Activated CD4-positive, alpha-beta T cell treated with anti-CD3 and anti-CD28 coated beads, Interleukin-10, Interleukin-2, amounts not matched to agents 100 ng/mL and 50 ng/mL, durations not matched to agents 16 hours and 8 hours (primary cell): ENCODE measurements around the gene RAPGEF1.

Experiments
- DNase-seq: peaks from one replicate; pipeline ENCODE4 v3.0.0-alpha.2; 2020

The RAPGEF1 gene

DNA sequence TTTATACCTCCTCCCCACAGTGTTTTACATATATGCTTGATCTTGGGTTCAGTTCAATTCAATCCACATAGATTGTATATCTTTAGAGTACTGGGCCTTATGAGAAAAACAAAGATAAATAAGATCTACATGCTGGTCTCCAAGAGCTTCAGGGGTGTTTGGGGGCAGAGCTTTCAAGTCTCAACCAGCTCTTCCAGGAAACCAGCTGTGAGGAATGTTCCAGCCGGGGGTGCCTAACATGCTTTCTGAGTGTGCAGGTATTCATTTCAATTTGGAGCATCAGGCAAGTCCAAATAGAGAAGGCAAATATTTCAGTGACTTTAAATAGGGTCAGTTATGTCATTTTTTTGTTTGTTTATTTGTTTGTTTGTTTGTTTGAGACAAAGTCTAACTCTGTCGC lies 5.7 kb upstream of the RAPGEF1 start:
- no peak for DNase-seq

DNA sequence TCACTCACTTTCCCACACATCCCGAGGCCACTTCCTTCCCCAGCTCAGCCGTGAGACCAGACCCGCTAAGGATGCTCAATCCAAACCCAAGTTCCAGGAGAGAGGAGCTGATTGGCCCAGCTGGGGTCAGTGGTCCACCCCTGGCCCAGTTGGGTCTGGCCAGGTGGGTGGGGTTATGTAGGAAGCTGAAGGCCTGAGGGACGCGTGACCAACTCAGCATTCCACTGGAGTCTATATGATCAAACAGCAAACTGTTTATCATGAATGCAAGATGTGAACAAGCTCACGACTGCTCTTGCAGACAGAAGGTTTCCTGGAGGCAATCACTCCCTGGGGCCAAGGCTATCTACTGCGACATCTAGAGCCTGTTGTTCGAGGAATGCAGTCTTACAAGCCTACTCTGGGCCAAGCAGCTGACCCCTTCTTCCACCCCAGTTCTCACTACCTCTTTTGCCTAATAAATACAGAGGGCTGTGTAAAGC lies 4.9 kb upstream of the RAPGEF1 start:
- DNase-seq: no peak

DNA sequence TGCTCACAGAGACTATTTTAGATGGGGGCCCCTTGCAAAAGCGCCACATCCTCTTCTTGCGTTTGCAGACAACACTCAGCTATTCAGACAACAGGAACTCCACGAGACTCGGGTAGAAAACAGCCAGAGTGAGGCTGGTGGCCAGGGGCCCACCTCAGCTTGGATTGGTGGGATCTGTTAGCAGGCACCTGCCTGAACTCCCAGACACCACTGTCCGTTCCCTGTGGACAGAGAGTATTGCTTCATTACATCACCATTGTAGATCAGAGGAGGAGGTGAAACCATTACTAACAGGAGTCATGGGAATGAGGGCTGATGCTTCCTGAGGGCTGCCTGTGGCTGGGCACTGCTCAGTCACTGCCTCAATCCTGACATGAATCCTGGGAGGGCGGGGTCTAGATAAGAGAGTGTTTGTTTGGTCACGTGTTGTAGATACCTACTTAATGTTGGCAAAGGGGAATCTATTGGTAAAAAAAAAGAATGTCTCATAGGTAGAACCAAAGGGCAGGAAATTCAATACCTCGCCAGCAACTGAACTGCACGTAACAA lies 4.4 kb upstream of the RAPGEF1 start:
- DNase-seq: no peak

DNA sequence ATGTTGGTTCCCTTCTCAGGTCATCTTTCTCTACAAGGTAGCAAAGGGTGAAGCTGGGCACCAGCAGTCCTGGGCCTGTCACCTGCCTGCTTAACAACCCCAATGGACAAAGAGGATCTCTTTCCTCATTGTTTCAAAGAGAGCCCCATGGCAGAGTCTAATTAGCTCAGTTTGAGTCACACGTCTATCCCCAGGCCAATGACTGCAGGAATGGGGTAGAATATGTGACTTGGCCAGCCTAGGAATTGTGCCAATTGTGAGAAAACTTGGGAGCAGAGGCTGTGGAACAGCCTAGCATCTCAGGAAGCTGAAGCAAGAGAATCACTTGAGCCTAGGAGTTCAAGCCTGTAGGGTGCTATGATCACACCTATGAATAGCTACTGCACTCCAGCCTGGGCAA lies 3.6 kb upstream of the RAPGEF1 start:
- DNase-seq: no peak

DNA sequence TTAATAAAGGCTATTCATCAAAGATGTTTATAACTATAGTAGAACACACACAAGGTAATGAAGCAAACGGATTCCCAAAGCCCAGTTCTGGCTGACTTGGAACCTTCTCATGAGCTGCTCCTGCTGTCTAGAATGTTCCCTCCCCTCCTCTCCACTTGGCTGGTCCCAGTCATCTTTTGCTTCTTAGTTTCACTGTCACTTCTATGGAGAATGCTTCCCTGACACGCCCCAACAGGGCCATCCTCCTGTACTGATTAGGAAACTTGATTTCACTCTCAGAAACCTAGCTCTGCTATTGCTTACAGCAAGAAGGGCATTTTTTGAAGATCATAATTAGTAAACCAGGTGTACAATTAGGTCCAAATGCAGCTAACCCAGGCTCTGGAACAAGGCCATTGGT lies 3.2 kb upstream of the RAPGEF1 start:
- DNase-seq: no peak

DNA sequence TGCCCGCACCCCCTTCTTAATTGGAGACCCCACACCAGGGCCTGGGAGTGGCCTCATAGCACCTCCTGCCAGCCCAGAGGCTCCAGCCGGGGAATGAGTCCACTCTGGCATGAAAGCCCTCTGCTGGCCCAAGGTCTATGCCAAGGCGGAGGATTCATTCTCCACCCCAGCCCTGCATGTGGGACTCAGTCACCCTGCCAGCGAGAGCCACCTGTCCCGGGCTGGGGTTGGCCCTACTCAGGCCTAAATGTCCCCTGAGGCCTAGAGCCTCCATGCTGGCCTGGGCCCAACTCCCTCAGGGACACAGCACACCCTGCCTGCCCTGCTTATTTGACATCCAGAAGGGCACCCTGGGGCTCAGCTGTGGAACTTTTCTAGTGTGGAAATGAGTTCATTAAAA lies 1.0 kb upstream of the RAPGEF1 start:
- DNase-seq: no peak

DNA sequence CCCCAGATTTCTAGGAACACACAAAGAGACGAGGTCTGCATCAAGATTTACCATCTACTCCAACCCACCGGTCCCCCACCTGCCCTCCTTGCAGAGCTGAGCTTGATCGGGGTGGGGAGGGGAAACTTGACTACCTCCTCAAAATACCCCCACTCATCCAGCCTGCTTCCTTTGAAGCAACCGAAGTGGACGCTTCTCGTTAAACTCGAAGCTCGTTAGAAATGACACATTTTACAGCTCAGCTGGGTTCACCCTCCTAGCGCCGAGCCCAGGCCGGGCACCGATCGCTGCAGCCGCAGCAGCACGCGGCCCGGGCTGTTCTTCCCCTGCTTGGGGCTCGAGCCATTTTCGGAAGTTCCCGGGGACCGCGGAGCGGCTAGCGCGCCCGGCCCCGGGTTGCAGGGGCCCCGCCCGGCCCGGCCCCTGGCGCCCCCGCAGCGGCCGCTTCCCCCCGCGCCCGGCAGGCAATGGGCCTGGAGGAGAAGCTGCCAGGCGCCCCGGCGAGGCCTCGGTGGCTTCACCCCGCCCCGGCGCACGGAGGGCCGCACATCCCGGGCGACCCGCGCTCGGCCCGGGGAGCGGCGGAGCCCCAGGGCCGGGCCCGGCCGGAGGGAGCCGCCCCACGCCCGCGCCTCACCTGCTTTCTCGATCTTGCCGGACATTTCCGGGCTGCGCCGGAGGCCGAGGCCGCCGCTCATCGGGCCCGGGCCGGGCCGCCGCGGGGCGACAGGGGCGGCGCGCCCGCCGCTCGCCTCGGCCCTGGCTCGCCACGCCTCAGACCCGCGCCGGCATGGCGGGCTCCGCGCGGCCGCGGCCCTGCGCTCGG lies 530 bp downstream of the RAPGEF1 start:
- DNase-seq: peak; percentile 49

DNA sequence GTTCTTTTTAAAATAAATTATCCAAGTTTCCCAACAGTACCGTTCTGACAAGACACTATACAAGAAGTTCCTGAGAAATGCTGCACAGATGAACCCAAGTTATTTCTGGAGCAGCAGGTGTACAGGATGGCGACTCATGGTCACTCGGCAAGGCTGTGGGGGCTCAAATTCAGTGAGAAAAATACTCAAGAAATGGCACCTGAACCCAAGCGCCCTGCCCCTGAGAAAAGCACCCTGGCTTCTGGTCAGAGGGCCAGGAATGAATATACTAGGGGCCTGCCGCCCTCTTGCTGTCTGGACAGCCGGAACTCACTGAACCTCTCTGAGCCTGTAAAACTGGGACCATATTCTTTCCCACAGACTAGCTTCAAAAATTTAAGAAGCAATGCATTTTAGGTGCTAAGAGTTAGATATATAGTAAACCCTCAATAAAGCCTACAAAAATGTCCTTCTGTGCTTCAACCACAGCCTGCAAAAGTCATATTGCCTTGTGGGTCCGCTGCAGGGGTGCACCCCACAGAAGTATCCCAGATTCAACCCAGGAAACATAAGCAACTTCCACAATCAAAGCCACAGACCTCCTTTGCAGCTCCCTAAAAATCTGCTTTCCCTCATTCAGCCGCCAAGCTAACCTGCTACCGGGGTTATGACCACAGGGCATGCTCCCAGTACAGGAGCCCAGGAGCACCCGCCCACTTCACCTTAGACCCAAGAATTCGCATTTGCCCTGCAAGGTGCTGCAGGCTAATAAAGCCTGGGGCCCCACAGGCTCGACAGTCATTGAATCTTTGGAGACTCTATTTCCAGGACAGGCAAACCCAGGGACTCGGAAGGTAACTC lies 1.4 kb downstream of the RAPGEF1 start:
- peak; percentile 54 for DNase-seq

DNA sequence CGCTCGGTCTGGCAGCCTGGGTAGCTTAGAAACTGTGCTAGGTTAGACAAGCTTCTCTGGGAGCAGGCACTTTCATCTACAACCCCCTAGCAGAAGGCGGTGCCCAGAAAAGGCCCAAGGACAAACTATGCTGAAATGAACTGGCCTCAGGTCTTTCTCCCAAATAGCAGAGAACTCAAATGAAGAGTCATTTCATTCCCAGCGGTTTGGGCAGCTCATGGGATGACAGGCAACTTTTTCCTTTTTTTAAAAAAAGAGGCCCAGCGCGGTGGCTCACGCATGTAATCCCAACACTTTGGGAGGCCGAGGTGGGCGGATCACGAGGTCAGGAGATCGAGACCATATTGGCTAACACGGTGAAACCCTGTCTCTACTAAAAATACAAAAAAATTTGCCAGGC lies 2.5 kb downstream of the RAPGEF1 start:
- no peak for DNase-seq

DNA sequence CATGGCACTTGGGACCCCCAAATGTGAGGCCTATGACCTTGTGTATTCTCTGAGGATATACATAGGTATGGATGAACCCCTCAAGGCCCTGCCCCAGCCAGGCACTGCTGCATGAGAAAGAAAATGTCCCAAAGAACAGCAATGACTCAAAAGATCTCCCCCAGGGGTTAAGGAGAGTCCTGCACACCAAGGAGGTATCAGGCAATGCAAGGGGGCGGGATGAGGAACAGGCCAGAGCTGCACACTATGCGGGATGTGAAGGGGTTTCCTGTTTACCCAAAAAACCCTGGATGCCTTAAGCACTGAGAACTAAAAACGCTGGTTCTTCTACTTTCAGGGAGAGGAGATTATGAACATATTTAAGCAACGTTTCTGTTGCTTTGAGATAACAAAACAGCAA lies 3.4 kb downstream of the RAPGEF1 start:
- DNase-seq: peak; percentile 56

DNA sequence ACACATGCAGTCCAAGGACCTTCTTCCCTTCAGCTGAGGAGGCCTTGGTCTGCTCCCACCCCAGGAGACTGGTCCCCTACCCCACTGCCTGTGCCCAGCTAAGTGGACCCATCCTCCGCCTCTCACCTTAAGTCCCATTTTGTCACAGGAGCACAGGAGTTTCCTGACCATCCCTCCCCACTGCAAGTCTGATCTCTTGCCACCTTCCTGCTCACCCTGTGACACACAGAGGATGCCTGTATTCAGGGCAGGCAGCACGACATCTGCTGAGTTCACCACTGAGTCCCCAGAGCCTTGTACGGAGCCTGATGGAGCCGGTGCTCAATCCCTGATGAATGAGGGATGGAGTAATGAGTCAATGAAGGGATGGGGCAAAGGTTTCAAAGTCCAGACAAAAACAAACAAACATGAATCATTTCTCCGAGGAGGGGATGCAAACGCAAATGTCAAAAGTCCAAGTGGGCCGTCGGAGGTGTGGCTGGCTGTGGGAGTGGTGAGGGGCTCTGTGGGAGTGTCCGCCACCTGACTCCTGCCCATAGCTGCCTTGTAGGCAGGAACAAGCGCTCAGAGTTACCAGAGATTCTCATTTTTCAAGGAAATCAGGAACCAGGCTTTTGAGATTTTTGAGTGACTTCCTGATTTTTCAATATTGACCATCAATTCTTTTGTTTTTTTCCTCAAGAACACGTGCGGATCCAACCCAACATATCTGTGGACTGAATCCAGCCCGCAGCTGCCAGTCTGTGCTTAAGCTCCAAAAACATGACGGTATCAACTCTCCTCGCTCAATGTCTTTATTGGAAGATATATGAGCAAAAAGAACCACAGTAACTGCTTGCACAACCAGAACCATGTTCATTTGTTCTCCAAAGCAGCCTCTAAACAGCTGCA lies 4.4 kb downstream of the RAPGEF1 start:
- DNase-seq: peak; percentile 49

DNA sequence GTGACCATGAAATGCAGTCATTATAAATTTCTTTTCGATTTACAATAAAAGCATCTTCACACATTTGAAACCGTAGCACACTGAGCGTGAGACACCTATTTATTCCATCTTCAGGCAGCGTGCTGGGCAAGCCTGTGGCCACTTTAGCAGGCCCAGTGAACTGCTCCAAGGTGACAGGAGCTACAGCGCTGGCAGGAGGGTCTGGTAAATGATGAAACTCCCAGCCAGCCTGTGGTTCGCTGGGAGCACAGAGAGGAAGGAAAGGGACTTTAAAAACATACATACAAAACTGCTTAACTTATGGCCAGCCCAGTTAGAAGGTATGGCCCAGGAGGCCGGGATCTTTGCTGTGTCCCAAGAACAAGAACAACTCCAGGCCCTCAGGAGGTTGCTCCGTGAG lies 5.1 kb downstream of the RAPGEF1 start:
- no peak for DNase-seq

DNA sequence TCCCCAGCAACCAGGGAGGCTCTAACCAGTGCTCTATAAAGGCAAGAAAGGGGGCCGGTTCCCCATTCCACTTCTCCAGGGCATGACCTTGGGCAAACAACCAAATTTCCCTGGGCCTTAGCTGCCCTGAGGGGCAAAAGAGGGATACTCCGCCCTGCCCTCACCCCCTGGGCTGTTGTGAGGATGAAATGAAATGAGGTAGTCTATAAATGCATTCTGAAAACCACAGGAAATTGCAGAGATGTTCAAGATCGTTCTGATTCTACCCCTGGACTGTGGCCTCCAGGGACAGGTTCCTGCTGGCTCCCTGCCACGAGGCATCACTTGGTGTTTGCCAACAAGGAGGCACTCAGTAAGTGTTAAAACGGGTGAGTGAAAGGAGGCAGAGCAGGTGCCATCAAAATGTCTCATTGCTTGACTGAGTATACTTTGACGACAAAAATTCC lies 5.7 kb downstream of the RAPGEF1 start:
- DNase-seq: peak; percentile 81

DNA sequence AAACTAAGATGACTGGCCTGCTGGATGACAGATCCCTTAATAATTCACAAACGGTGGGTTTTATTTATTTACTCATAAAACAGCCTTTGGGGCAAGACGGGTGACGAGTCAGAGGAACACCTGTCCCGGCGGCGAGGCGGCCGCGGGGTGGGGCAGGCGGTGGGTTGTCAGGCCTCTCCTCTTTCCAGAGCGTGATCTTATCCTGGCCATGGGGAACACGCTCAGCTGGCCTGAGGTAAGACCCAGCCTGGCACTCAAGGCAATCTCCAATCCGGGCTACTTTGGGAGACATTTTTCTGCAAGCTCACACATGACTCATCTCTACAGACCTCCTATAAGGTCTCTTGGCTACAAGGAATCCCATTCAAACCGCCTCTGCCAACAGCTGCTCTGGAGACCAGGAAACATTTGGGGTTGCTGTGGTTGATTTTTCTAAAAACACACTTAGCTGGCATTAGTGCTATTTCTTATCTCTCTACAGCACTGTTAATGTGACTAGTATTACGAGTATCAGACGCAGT lies 6.3 kb downstream of the RAPGEF1 start:
- DNase-seq: peak; percentile 79

DNA sequence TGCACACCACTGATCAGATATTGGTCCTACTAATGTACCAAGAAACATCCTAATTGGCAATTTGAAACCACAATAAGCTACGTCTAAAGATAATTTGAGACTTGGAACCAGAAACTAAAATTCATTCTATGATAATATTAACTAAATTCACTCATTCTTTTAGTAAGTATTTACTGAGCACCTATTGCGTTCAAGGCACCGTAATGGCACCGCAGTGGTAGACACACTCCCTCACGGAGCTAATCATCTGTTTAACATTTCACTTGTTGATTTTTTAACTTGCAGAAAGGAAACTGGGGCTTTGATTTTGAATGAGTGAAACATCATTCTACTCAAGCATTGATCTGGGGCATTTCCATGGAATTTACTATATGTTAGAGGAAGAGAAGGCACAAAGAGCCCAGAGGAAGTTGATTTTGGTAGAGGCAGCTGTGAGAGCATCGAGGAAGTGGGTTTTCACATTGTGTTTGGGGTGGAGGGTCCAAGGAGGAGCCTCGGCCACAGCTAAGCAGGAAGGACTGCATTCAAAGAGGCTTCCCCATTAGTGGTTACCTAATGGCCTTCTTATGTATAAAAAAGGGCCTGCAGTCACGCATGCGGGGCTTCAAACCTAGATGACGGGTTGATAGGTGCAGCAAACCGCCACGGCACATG lies 7.1 kb downstream of the RAPGEF1 start:
- DNase-seq: peak; percentile 76

DNA sequence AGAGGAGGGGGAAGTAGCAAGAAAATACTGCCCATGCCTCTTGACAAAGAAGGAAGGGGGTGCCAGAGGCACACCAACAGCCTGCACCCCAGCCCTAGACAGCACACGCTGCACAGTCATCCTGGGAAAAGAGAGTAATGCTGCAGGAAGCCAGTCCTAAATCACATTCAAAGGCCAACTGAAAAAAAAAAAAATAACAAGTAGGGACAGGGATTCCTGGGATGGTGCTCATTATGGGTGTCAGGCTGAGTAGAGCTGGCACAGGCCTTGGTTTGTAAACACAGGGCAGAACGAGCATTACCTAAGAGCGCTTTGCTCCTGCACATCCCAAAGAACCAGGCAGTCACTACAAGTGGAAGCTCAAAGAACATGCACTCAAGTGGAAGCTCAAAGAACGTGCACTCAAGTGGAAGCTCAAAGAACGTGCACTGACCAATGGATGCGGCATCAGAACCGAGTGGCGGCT lies 7.8 kb downstream of the RAPGEF1 start:
- DNase-seq: peak; percentile 79

DNA sequence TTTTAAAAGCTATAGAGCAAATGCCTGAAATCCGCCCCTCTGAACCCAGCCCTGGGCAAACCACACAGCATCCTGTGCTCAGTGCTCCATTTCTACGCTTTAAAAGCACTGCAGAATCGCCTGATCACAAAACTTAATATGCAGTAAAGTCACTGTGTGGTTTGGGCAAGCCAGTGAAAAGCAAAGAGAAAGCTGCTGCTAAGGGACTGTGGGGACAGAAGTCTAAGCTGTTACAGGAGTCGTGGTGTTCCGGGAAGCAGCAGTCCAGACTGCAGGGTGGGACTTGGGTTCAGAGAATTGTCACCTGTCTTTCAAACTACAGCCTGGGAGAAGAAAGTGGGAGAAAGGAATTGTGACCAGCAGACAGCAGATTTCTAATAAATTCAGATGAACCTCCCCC lies 8.2 kb downstream of the RAPGEF1 start:
- peak; percentile 79 for DNase-seq

DNA sequence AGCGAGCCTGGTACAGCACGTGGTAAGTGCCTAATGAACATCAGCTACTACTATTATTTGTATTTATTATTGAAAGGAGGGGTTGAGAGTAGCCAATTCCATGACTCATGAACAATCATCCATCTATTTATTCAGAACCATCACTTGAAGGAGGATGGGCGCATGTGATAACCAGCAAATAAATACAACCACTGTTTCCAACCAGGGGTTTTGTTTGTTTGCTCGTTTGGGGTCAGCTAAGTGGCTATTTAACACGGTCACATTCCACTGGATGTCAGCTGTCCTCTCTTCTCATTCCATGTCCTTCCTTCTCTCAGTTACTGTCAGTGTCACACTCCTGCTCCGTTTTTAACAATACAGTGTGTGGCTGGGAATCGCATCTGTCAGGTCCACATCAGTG lies 8.6 kb downstream of the RAPGEF1 start:
- DNase-seq: no peak

DNA sequence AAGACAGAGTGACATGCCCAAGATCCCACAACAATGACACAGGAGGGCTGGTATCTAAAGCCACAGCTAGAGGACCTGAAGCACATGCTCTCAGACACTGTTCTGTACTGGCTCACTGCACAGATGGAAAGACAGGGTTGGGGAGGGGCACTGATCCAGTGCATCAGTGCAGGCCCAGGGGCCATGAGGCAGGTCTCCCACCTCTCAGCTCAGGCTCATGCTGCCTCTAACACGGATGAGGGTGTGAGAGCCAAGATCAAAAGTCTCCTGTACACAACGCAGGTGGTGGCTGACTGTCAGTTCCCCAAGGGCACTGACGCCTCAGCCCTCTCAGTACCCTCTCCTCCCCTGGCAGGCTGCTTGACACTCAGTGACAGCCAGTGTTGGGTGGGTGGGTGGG lies 10.9 kb downstream of the RAPGEF1 start:
- DNase-seq: no peak

DNA sequence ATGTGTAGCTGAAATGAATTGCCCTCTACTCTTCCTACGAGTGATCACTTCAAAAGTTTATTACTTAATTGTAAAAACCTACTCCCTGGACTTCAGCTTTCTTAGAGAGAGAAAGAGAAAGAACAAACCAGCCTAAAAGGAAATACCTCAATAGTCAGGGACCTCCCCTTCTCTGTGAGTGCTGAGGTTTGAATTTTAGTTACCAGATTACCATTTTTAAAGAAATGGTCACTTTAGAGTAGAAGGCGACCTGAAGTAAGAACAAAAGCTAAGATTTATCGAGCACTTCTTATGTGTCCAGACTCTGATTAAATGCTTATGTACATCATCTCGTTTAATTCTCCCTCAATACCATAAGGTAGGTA lies 11.3 kb downstream of the RAPGEF1 start:
- DNase-seq: no peak

DNA sequence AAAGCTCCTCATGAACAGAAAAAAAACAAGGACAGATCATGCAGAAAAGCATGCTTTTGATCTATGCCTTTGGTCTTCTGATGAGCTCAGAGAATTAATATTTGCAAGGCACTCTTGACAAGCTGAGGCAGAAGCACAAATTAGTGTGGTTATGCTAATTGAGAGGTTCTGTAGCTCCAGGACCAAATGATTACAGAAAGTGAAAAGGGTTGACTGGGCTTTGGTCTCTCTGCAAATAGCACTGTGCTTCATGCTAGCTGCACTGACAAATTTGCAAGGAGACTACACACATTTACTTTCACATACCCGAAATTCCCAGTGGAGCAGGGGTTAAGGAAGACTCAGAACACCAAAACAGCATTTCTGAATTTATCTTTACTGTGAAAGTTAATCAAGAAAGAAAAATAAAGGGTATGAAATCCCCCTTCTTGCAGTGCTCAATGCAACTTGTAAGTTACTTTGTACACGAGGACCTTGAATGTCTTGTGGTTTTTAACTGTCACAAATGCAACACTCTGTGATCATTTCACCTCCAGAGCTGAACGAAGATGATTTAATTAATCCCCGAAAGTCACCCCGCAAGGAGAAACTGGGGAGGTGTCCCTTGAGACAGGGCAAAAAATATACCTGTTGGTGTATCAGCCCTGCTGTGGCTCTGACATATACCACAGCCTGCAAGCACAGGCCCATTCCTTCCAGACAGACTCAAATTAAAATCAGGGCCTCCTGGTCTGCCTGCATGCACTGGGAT lies 11.9 kb downstream of the RAPGEF1 start:
- peak; percentile 86 for DNase-seq
